Activated naive CD8-positive, alpha-beta T cell treated with anti-CD3 and anti-CD28 coated beads, Interleukin-2, amount 50 U/mL, for 24 hours (primary cell): ENCODE measurements around the gene MFNG.

Experiments
- ATAC-seq: fragments of 150-1000 bp; cut with Tn5 transposase; one replicate; pipeline ENCODE4 v1.10.0; 2021
- DNase-seq: peaks from one replicate; pipeline ENCODE4 v3.0.0; 2021
- H3K27ac Mint-ChIP-seq: one replicate; pipeline ENCODE4 v1.8.0; 2021; ENCODE audit warnings: mild to moderate bottlenecking, mixed read lengths
- H3K27me3 Mint-ChIP-seq: one replicate; pipeline ENCODE4 v1.8.0; 2021; ENCODE audit warnings: mixed read lengths
- H3K36me3 Mint-ChIP-seq: one replicate; pipeline ENCODE4 v1.8.0; 2021; ENCODE audit warnings: low read depth, mixed read lengths
- H3K4me1 Mint-ChIP-seq: one replicate; pipeline ENCODE4 v1.8.0; 2021; ENCODE audit warnings: mixed read lengths
- H3K4me3 Mint-ChIP-seq: one replicate; pipeline ENCODE4 v1.8.0; 2021; ENCODE audit warnings: mild to moderate bottlenecking, moderate library complexity, mixed read lengths
- H3K9me3 Mint-ChIP-seq: one replicate; pipeline ENCODE4 v1.8.0; 2021; ENCODE audit warnings: mixed read lengths

Gene MFNG

DNA sequence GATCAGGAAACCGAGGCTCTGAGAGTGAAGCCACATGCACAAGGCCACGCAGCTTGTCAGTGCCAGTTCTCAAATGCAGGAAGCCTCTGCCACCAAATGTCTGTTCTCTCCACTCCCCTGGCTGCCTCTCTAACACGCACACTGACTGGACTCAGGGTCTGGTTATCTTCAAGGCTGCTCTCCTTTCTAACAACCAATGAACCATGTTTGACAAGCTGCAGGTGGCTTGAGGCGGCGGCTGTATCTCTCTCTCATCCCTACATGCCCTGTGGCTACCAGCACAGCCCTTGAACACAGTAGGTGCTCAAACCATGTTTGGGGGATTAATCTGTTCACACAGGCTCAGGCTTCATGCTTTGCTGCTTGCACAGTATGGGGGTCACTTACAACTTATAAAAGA lies 23.7 kb downstream of the MFNG start:
- no peaks in the 10 kb centered on the region for H3K9me3 Mint-ChIP-seq
- DNase-seq (no peak), ATAC-seq (no peak)
- no peaks in the 10 kb centered on the region for H3K27me3 Mint-ChIP-seq
- H3K36me3 Mint-ChIP-seq = peaks cover 18% of the 10 kb centered on the region
- no peak overlapping the region for H3K27ac Mint-ChIP-seq
- no peak overlapping the region for H3K4me3 Mint-ChIP-seq
- peaks cover 6% of the 10 kb centered on the region for H3K4me1 Mint-ChIP-seq

DNA sequence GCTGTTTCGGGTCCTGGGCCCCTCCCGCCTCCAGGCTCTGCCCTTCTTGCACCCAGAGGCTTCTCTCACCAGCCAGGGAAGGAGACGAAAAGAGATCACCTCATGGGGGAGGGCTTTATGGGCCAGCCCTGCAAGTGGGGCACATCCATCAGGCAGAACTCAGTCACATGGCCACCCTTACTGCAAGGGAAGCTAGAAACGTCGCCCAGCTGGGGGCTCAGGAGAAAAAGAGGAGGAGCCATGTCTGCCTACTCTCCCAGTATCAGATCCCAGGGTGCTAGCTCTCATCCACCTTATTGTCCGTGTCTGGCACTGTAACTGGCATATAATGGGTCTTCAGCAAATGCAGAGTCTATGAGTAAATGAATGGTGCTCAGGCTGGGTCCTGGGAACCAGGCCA lies 24.2 kb downstream of the MFNG start:
- no peak overlapping the region for H3K27ac Mint-ChIP-seq
- H3K4me1 Mint-ChIP-seq = peaks cover 6% of the 10 kb centered on the region
- H3K27me3 Mint-ChIP-seq = no peaks in the 10 kb centered on the region
- H3K36me3 Mint-ChIP-seq = peaks cover 18% of the 10 kb centered on the region
- no peak overlapping the region for H3K4me3 Mint-ChIP-seq
- H3K9me3 Mint-ChIP-seq = no peaks in the 10 kb centered on the region
- no peak for ATAC-seq
- DNase-seq = no peak

DNA sequence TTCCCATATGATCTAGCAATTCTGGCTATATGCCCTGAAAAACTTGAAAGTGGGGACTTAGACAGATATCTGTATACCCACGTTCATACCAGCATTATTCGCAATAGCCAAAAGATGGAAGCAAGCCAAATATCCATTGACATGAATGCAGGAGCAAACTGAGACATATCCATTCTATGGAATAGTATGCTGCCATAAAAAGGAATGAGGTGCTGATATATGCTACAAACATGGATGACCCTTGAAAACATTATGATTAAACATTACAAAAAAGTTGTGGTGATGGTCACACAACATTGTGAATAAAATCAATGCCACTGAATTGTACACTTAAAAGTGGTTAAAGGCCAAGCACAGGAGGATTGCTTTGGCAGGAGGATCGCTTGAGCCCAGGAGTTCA lies 25.5 kb downstream of the MFNG start:
- Mint-ChIP-seq H3K9me3 (no peaks in the 10 kb centered on the region), H3K4me1 (peaks cover 6% of the 10 kb centered on the region), H3K4me3 (no peak overlapping the region), H3K36me3 (peaks cover 9% of the 10 kb centered on the region), H3K27ac (no peak overlapping the region), H3K27me3 (no peaks in the 10 kb centered on the region)
- DNase-seq (no peak), ATAC-seq (no peak)

DNA sequence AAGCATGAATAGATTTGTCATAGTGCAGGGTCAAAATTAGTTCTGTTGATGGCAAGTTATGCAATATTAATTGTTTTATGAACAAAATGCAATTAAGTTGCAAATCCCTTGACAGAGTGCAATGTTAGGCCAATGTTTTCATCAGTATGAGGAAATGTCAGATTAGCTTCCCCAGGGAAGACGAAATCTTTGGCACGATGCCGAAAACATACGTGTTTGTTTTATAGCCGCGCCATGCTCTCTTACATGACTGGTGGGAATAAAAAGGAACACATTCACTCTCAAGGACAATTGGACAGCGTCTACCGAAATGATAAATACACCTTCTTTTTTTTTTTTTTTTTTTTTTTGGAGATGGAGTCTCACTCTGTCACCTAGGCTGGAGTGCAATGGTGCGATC lies 27.0 kb downstream of the MFNG start:
- DNase-seq (no peak), ATAC-seq (no peak)
- no peak overlapping the region for H3K27ac Mint-ChIP-seq
- no peaks in the 10 kb centered on the region for H3K27me3 Mint-ChIP-seq
- H3K9me3 Mint-ChIP-seq = no peaks in the 10 kb centered on the region
- peaks cover 2% of the 10 kb centered on the region for H3K4me1 Mint-ChIP-seq
- no peak overlapping the region for H3K4me3 Mint-ChIP-seq
- H3K36me3 Mint-ChIP-seq = peaks cover 4% of the 10 kb centered on the region

DNA sequence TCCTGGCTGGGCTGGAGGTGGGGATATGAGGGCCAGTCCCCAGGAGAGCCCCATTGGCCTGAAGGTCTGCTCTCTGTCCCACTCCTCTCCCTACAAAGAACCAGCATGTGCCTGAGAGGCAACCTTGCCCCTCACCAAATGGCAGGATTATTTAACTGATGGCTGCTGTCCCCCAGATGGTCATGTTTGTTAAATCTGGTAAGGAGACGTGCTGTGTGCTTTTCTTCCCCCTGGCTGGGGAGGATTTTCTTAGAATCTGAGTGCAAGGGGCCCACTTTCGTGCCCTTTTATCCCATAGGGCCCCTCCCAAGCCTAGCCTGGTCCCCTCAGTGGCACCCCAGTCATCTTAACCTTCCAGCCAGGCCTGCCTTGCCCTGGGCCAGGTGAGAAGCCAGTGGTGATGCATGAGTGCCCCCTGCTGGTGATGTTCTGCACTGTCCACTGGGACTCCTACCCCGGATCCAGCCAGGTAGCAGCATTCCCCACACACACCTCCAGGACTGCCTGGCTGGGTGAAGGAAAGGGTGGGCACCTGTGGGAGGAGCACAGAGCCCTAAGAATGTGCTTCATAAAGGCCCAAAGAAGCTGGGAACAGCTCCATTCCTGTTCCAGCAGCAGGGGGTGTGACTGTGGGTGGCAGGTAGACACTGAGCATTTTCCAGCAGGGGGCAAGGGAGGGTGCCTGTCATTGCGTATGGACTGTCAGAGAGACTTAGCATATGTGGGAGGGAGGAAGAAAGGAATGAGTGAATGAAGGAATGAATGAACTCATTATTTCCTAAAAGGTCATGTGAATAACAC lies 28.9 kb downstream of the MFNG start:
- DNase-seq (peak; percentile 89), ATAC-seq (peak; percentile 91)
- no peak overlapping the region for H3K4me3 Mint-ChIP-seq
- H3K36me3 Mint-ChIP-seq = peaks cover 4% of the 10 kb centered on the region
- no peaks in the 10 kb centered on the region for H3K27me3 Mint-ChIP-seq
- H3K9me3 Mint-ChIP-seq = no peaks in the 10 kb centered on the region
- peaks cover 2% of the 10 kb centered on the region for H3K4me1 Mint-ChIP-seq
- H3K27ac Mint-ChIP-seq = no peak overlapping the region

DNA sequence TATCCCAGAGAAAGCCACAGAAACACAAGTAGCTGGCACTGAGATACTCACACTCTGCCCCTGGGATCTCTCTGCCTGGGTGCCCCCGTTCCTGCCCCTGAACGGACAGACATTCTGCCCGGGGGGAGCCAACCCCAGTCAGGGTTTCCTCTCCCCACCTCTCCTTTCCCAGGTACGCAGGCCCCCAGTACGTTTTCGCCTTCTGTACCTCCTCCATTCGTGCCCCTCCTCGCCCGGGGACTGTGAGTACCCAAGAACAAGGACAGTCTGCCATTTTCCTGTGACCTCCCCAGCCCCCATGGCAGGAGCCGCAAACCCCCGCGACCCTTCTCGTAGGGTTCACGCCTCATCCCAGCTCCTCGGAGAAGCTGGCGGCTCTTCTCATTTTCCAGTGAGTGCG lies 29.8 kb downstream of the MFNG start:
- Mint-ChIP-seq H3K36me3 (peaks cover 4% of the 10 kb centered on the region), H3K9me3 (no peaks in the 10 kb centered on the region), H3K27me3 (no peaks in the 10 kb centered on the region), H3K4me1 (peaks cover 2% of the 10 kb centered on the region), H3K4me3 (no peak overlapping the region), H3K27ac (no peak overlapping the region)
- ATAC-seq (no peak), DNase-seq (no peak)

DNA sequence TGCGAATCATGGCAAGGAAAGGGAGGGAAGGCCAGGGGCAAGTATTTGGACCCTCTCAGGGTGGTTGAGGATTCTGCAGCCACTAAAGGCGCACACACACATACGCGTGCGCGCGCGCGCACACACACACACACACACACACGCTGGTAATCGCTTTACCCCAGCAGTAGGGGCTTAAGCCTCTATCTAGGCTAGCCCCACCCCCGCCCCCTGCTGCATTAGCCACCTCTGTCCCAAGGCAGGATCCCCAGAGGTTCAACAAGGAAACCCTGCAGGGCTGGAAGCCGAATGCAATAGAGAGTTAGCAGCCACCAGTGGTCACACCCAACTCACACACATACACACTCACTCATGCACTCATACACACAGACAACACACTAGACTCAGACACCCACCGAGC lies 30.3 kb downstream of the MFNG start:
- H3K27ac Mint-ChIP-seq = no peak overlapping the region
- peaks cover 4% of the 10 kb centered on the region for H3K36me3 Mint-ChIP-seq
- DNase-seq = no peak
- H3K27me3 Mint-ChIP-seq = no peaks in the 10 kb centered on the region
- peaks cover 2% of the 10 kb centered on the region for H3K4me1 Mint-ChIP-seq
- ATAC-seq = no peak
- no peaks in the 10 kb centered on the region for H3K9me3 Mint-ChIP-seq
- H3K4me3 Mint-ChIP-seq = no peak overlapping the region

DNA sequence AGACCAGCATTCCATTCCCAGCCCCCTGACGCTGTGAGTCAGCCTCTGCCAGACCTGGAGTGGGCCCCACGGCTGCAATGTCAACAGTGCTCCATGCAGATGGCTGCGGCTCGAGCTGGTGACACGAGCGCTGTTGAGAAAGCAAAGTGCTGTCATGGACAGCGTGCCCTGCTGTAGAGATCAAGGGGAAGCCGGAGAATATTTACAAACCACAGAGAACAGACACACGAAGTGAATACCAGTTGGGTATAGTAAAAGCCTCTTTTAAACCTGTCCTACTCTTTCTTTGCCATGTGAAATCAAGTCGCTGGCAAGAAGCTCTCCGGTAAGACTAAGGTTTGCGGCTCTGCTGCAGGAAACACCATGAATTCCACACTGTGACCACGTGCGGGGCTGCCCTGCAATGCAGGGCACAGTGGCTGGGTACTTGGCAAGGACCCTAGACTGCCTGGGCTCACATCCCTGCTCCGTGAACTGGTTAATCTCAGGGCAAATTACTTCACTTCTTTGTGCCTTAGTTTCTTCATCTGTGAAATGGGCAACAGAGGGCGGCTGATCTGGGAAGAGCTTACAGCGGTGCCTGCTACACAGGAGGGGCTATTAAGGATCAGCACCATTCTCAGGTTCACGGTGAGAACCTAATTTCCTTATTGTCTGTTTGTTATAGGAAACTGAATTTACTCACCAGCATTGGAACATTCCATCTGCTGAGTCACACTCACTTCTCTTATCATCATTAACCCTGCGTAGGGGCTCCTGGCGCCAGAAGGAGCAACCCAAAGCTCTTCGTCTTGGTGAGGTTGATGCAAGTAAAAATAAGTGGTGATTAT lies 31.1 kb downstream of the MFNG start:
- peaks cover 4% of the 10 kb centered on the region for H3K36me3 Mint-ChIP-seq
- H3K27ac Mint-ChIP-seq = no peak overlapping the region
- H3K9me3 Mint-ChIP-seq = no peaks in the 10 kb centered on the region
- DNase-seq = no peak
- H3K4me3 Mint-ChIP-seq = no peak overlapping the region
- peaks cover 7% of the 10 kb centered on the region for H3K4me1 Mint-ChIP-seq
- H3K27me3 Mint-ChIP-seq = no peaks in the 10 kb centered on the region
- no peak for ATAC-seq

DNA sequence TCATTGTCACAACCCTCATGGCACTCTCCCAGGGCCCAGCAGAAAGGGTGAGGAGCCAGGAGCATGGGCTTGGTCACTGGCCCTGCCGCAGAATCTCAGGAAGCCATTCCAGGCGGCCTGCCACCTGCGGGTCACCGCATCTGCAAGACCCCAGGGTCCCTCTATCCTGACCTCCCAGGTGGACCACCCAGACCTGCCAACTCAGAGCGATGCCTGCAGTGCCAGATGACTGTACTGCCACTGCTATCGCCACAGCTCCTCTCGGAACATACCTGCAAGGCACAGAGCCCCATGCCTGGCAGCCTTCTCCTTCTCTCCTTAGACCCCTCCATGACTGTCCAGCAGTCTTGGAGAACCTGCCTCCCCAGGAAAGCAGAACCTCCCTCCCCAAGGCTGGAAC lies 32.5 kb downstream of the MFNG start:
- H3K27ac Mint-ChIP-seq = no peak overlapping the region
- no peaks in the 10 kb centered on the region for H3K36me3 Mint-ChIP-seq
- ATAC-seq (no peak), DNase-seq (no peak)
- H3K4me3 Mint-ChIP-seq = no peak overlapping the region
- no peaks in the 10 kb centered on the region for H3K9me3 Mint-ChIP-seq
- H3K27me3 Mint-ChIP-seq = no peaks in the 10 kb centered on the region
- peaks cover 8% of the 10 kb centered on the region for H3K4me1 Mint-ChIP-seq

DNA sequence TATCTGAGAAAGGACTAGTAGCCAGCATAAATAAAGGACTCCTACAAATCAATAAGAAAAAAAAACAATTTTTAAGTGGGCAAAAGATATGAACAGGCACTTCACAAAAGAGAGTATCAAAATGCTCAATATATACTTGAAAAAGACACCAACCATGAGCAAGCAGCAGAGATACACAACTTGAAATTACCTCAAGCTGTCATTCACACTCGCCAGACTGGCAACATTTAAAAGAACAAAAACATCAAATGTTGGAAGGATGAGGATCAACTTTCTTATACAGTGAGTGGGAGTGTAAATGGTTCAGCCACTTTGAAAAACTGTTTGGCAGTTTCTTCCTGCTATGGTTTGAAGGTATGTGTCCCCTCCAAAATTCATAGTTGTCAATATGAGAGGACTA lies 35.0 kb downstream of the MFNG start:
- Mint-ChIP-seq H3K9me3 (no peaks in the 10 kb centered on the region), H3K36me3 (no peaks in the 10 kb centered on the region), H3K27me3 (no peaks in the 10 kb centered on the region), H3K4me3 (no peak overlapping the region), H3K4me1 (peaks cover 8% of the 10 kb centered on the region), H3K27ac (no peak overlapping the region)
- DNase-seq (no peak), ATAC-seq (no peak)

DNA sequence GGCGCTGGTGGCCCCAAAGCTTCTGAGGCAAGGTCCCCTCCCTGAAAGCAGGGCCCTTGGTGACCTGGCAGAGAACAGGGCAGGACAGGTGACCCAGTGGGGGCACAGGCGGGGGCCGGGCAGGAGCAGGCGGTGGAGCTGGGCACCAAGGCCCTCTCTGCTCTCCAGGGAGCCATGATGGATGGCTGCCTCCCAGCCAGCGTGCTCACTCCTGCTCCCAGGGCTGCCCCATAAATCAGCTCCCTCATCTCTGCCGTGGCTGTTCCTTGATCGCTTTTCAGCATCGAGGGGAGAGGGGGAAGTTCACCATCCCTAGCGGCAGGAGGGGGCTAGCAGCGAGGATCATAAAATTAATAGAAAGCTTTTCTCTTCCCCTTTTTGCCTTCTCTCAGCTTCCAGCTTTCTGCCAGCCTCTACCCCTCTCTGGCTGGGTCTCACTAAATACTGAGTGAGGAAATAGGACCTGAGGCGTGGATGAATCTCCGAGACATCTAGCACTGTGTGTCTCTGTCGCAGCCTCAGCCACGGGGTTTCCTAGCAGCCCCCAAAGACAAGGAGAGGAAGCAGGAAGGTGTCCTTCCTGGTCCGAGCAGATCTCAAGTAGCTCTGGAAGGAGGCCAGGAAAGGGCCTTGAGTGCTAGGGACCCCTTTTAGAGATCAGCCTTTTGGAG lies 36.7 kb downstream of the MFNG start:
- Mint-ChIP-seq H3K36me3 (no peaks in the 10 kb centered on the region), H3K27ac (no peak overlapping the region), H3K27me3 (no peaks in the 10 kb centered on the region), H3K4me1 (peaks cover 6% of the 10 kb centered on the region), H3K9me3 (no peaks in the 10 kb centered on the region), H3K4me3 (no peak overlapping the region)
- ATAC-seq = no peak
- no peak for DNase-seq

DNA sequence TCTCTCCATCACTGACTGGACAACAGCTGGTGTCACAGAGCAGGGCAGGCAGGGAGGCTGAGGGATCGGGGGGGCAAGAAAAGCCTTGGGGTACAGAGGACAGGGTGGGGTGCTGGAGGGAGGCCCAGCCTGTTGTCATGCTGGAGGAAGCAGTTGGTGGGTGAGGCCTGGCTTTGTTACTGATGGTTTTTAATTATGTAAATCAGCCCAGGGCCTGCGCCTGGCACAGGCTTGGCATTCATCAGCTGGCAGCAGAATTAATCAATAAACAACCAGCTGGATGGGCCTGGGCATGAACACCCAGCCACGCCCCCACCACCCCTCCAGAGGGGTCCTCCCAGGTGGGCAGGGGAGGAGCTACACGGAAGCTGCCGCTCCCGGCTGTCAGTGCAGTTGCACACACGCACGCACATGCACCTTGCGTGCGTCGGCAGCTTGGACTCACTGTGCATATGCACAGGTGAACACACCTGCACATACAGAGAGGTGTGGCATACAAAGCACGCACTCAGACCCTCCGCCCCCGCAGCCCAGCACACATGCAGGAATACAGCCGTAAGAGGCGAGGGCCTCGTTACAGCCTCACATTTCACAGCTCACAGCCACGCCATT lies 37.6 kb downstream of the MFNG start:
- H3K27ac Mint-ChIP-seq = no peak overlapping the region
- H3K4me3 Mint-ChIP-seq = no peak overlapping the region
- DNase-seq = no peak
- no peak for ATAC-seq
- no peaks in the 10 kb centered on the region for H3K36me3 Mint-ChIP-seq
- H3K27me3 Mint-ChIP-seq = no peaks in the 10 kb centered on the region
- H3K4me1 Mint-ChIP-seq = peaks cover 11% of the 10 kb centered on the region
- no peaks in the 10 kb centered on the region for H3K9me3 Mint-ChIP-seq

DNA sequence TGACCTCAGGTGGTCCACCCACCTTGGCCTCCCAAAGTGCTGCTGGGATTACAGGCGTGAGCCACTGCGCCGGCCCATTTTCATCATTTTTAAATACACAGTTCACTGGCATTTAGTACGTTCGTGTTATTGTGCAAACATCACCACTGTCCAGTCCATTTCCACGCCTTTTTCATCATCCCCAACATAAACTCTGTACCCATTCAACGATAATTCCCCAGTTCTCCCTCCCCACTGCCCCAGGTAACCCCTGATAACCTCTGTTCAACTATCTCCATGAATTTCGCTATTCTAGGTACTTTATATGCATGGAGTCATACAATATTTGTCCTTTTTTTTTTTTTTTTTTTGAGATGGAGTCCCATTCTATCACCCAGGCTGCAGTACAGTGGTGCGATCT lies 40.7 kb downstream of the MFNG start:
- ATAC-seq = no peak
- no peak overlapping the region for H3K27ac Mint-ChIP-seq
- H3K27me3 Mint-ChIP-seq = peaks cover 4% of the 10 kb centered on the region
- no peak overlapping the region for H3K4me3 Mint-ChIP-seq
- no peaks in the 10 kb centered on the region for H3K36me3 Mint-ChIP-seq
- H3K9me3 Mint-ChIP-seq = peaks cover 4% of the 10 kb centered on the region
- peaks cover 9% of the 10 kb centered on the region for H3K4me1 Mint-ChIP-seq
- no peak for DNase-seq

DNA sequence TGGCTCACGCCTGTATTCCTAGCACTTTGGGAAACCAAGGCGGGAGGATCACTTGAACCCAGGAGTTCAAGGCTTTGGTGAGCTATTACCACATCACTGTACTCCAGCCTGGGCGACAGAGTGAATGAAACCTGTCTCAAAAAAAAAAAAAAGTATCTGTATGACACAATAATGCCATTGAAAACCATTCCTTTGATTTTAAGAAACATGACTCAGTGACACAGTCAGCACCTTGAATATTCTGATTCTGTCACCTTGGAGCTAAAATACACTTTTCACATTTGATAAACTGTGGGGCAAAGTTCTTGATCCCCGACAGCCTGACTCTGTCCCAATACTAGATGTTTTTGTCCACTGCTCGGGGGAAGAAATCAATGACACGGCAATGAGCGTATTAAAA lies 42.2 kb downstream of the MFNG start:
- no peak for DNase-seq
- ATAC-seq = no peak
- Mint-ChIP-seq H3K9me3 (peaks cover 4% of the 10 kb centered on the region), H3K36me3 (no peaks in the 10 kb centered on the region), H3K4me3 (no peak overlapping the region), H3K27me3 (peaks cover 4% of the 10 kb centered on the region), H3K27ac (no peak overlapping the region), H3K4me1 (peaks cover 5% of the 10 kb centered on the region)
